Tibial nerve (tissue), 4 donors: ENCODE measurements around the gene CECR2. TPM values are rescaled to one million over a fixed set of nuclear protein-coding genes. Genes with fewer than 3 reads are reported as not detected.

ENCODE experiments used
- DNase-seq, 2 donors: peaks; one replicate each; pipeline ENCODE4 v3.0.0-alpha.2; 2019; ENCODE audit warnings: low spot score in 2 of 2
- H3K27ac ChIP-seq, 4 donors: fragments of 200-600 bp; sonication (generic) in 3 of 4; one replicate each; pipeline ENCODE4 v1.5.1; 2017 to 2019; ENCODE audit warnings: mild to moderate bottlenecking in 1 of 4
- H3K27me3 ChIP-seq, 2 donors: fragments of 200-600 bp; sonication (generic) in 1 of 2; one replicate each; pipeline versions ENCODE4 v1.5.1 to v1.6.0; 2017 to 2019
- H3K36me3 ChIP-seq, 3 donors: fragments of 200-600 bp; sonication (generic); one replicate each; pipeline ENCODE4 v1.5.1; 2018 to 2019
- H3K4me1 ChIP-seq, 4 donors: fragments of 200-600 bp; sonication (generic) in 3 of 4; one replicate each; pipeline ENCODE4 v1.5.1; 2017 to 2019
- H3K4me3 ChIP-seq, 4 donors: fragments of 200-600 bp; sonication (generic) in 3 of 4; one replicate each; pipeline ENCODE4 v1.5.1; 2017 to 2019; ENCODE audit warnings: mild to moderate bottlenecking in 1 of 4, moderate library complexity in 1 of 4
- H3K9me3 ChIP-seq, 4 donors: fragments of 200-600 bp; sonication (generic) in 3 of 4; one replicate each; pipeline ENCODE4 v1.5.1; 2017 to 2019
- CTCF ChIP-seq, 5 experiments: fragments of 200-600 bp in 3 of 5; fragments of 450-650 bp in 2 of 5; sonication (generic) in 3 of 5; IDR thresholded peaks; one replicate each; pipeline ENCODE4 v1.5.1; 2016 to 2019; ENCODE audit warnings: antibody characterized with exemption in 5 of 5, mild to moderate bottlenecking in 3 of 5, moderate library complexity in 2 of 5
- EP300 ChIP-seq, 2 donors: sonication (generic); formaldehyde crosslinking; IDR thresholded peaks; one replicate each; pipeline ENCODE4 v1.6.1; 2017; ENCODE audit warnings: antibody characterized with exemption in 2 of 2, mild to moderate bottlenecking in 1 of 2
- POLR2A ChIP-seq, 2 donors: fragments of 450-650 bp; IDR thresholded peaks; one replicate each; pipeline ENCODE4 v1.6.1; 2017; ENCODE audit warnings: antibody characterized with exemption in 2 of 2, mild to moderate bottlenecking in 2 of 2, moderate library complexity in 2 of 2
- WGBS, 2 donors: methylation state at CpG; one replicate each; pipeline ENCODE4 v1.1.5; 2018; 5-methylcytosine and 5-hydroxymethylcytosine counted together
- total RNA-seq, 4 donors: library from RNA; depleted of rRNA; stranded (reverse); fragments of >200 nt; gene quantifications; one replicate each; pipeline ENCODE4 v1.1.0, GENCODE V29; 2016

The CECR2 gene
- total RNA-seq, 4 donors from 2014 or later: 2.4 to 5.1 (median 3.6) TPM

GRCh38 chr22:17460895-17461294 lies 91.6 kb downstream of the CECR2 start:
- WGBS, 2 donors: 87 to 90% methylated on average over 6 of the region's 6 CpGs
- H3K27ac ChIP-seq: no peak overlapping the region
- DNase-seq: no peak
- H3K4me1 ChIP-seq: no peaks in the 10 kb centered on the region
- no peaks in the 10 kb centered on the region for H3K36me3 ChIP-seq
- H3K4me3 ChIP-seq: no peak overlapping the region
- H3K9me3 ChIP-seq: no peaks in the 10 kb centered on the region
- TF ChIP-seq EP300 (IDR thresholded peaks at IDR 0.05) (no peak), CTCF (IDR thresholded peaks at IDR 0.05) (no peak), POLR2A (IDR thresholded peaks at IDR 0.05) (no peak)
- no peaks in the 10 kb centered on the region for H3K27me3 ChIP-seq

- no peaks in the 10 kb centered on the region for H3K9me3 ChIP-seq
- no peak for DNase-seq
- no peaks in the 10 kb centered on the region for H3K4me1 ChIP-seq
- no peaks in the 10 kb centered on the region for H3K27me3 ChIP-seq
- no peak overlapping the region for H3K27ac ChIP-seq
- no peak for TF ChIP-seq EP300 (IDR thresholded peaks at IDR 0.05)
- no peak for TF ChIP-seq CTCF (IDR thresholded peaks at IDR 0.05)
- no peak for TF ChIP-seq POLR2A (IDR thresholded peaks at IDR 0.05)
- 91 to 95% methylated on average over 4 of the region's 4 CpGs for WGBS, 2 donors
- H3K4me3 ChIP-seq: no peak overlapping the region
- no peaks in the 10 kb centered on the region for H3K36me3 ChIP-seq
These were observed 101.7 kb downstream of the CECR2 start for GRCh38 chr22:17470880-17471500.

GRCh38 chr22:17471886-17472535 lies 102.8 kb downstream of the CECR2 start:
- Histone ChIP-seq H3K9me3 (no peaks in the 10 kb centered on the region), H3K36me3 (no peaks in the 10 kb centered on the region), H3K27me3 (no peaks in the 10 kb centered on the region), H3K4me1 (no peaks in the 10 kb centered on the region), H3K4me3 (no peak overlapping the region), H3K27ac (no peak overlapping the region)
- WGBS, 2 donors: 66 to 68% methylated on average over 6 of the region's 6 CpGs
- TF ChIP-seq POLR2A (IDR thresholded peaks at IDR 0.05) (no peak), EP300 (IDR thresholded peaks at IDR 0.05) (no peak), CTCF (IDR thresholded peaks at IDR 0.05) (no peak)
- no peak for DNase-seq

- 26 to 36% methylated on average over 5 of the region's 5 CpGs for WGBS, 2 donors
- Histone ChIP-seq H3K4me3 (no peak overlapping the region), H3K27ac (no peak overlapping the region), H3K4me1 (no peaks in the 10 kb centered on the region), H3K9me3 (no peaks in the 10 kb centered on the region), H3K27me3 (no peaks in the 10 kb centered on the region), H3K36me3 (no peaks in the 10 kb centered on the region)
- TF ChIP-seq CTCF (IDR thresholded peaks at IDR 0.05) (no peak), POLR2A (IDR thresholded peaks at IDR 0.05) (no peak), EP300 (IDR thresholded peaks at IDR 0.05) (no peak)
- no peak for DNase-seq
These were observed 103.7 kb downstream of the CECR2 start for GRCh38 chr22:17472932-17473331.
